ENCODE measurements around the gene CFAP77. TPM values are rescaled to one million over a fixed set of nuclear protein-coding genes. Genes with fewer than 3 reads are reported as not detected.

Gene CFAP77
- total and polyA plus RNA-seq, 4 donors, result 4.9 to 12.8 (median 6.2) TPM

GRCh38 chr9:132577119-132577518, 167.1 kb downstream of the CFAP77 start:
- Histone ChIP-seq H3K9ac (ENCODE audit: insufficient read depth in 1 of 2, low read length in 2 of 2) (no peak overlapping the region), H3K27ac (ENCODE audit: low read depth in 1 of 2, low read length in 1 of 2) (no peak overlapping the region), H3K36me3 (ENCODE audit: control insufficient read depth in 4 of 4, insufficient read depth in 4 of 4, low read length in 4 of 4) (no peaks in the 10 kb centered on the region), H3K4me1 (ENCODE audit: control insufficient read depth in 5 of 5, insufficient read depth in 5 of 5, low read length in 5 of 5) (peaks cover 0 to 5% (median 2%) of the 10 kb centered on the region in 5 donors), H3K27me3 (ENCODE audit: control insufficient read depth in 3 of 3, insufficient read depth in 3 of 3, low read length in 2 of 3) (peaks cover 19 to 71% (median 51%) of the 10 kb centered on the region in 3 donors), H3K4me3 (no peak overlapping the region), H3K9me3 (ENCODE audit: control insufficient read depth in 4 of 4, insufficient read depth in 3 of 4, low read length in 3 of 4) (peaks cover 0 to 2% (median 0%) of the 10 kb centered on the region in 4 donors)
- no peak for TF ChIP-seq CTCF (IDR thresholded peaks at IDR 0.05; ENCODE audit: control extremely low read depth, extremely low read depth)
- DNase-seq (no peak), ATAC-seq (ENCODE audit: insufficient read depth, low FRiP score) (no peak)

GRCh38 chr9:132578367-132578932, 168.4 kb downstream of the CFAP77 start:
- Histone ChIP-seq H3K9ac (ENCODE audit: insufficient read depth in 1 of 2, low read length in 2 of 2) (no peak overlapping the region), H3K36me3 (ENCODE audit: control insufficient read depth in 4 of 4, insufficient read depth in 4 of 4, low read length in 4 of 4) (no peaks in the 10 kb centered on the region), H3K4me3 (no peak overlapping the region), H3K4me1 (ENCODE audit: control insufficient read depth in 5 of 5, insufficient read depth in 5 of 5, low read length in 5 of 5) (peaks cover 0 to 5% (median 2%) of the 10 kb centered on the region in 5 donors), H3K9me3 (ENCODE audit: control insufficient read depth in 4 of 4, insufficient read depth in 3 of 4, low read length in 3 of 4) (peaks cover 0 to 2% (median 0%) of the 10 kb centered on the region in 4 donors), H3K27ac (ENCODE audit: low read depth in 1 of 2, low read length in 1 of 2) (no peak overlapping the region), H3K27me3 (ENCODE audit: control insufficient read depth in 3 of 3, insufficient read depth in 3 of 3, low read length in 2 of 3) (peaks cover 22 to 72% (median 57%) of the 10 kb centered on the region in 3 donors)
- TF ChIP-seq CTCF (IDR thresholded peaks at IDR 0.05; ENCODE audit: control extremely low read depth, extremely low read depth), result no peak
- no peak for ATAC-seq (ENCODE audit: insufficient read depth, low FRiP score)
- DNase-seq, result no peak
- 34 to 41% methylated on average over 7 of the region's 7 CpGs for WGBS, 2 donors

GRCh38 chr9:132579427-132579798, 169.4 kb downstream of the CFAP77 start:
- H3K27ac ChIP-seq (ENCODE audit: low read depth in 1 of 2, low read length in 1 of 2), result no peak overlapping the region
- ATAC-seq (ENCODE audit: insufficient read depth, low FRiP score) (no peak), DNase-seq (no peak)
- H3K4me1 ChIP-seq (ENCODE audit: control insufficient read depth in 5 of 5, insufficient read depth in 5 of 5, low read length in 5 of 5), result peaks cover 0 to 5% (median 2%) of the 10 kb centered on the region in 5 donors
- 9 to 11% methylated on average over 15 of the region's 15 CpGs for WGBS, 2 donors
- no peak overlapping the region for H3K4me3 ChIP-seq
- H3K27me3 ChIP-seq (ENCODE audit: control insufficient read depth in 3 of 3, insufficient read depth in 3 of 3, low read length in 2 of 3), result peaks cover 28 to 81% (median 66%) of the 10 kb centered on the region in 3 donors
- no peak overlapping the region for H3K9ac ChIP-seq (ENCODE audit: insufficient read depth in 1 of 2, low read length in 2 of 2)
- no peaks in the 10 kb centered on the region for H3K36me3 ChIP-seq (ENCODE audit: control insufficient read depth in 4 of 4, insufficient read depth in 4 of 4, low read length in 4 of 4)
- H3K9me3 ChIP-seq (ENCODE audit: control insufficient read depth in 4 of 4, insufficient read depth in 3 of 4, low read length in 3 of 4), result peaks cover 0 to 2% (median 0%) of the 10 kb centered on the region in 4 donors
- no peak for TF ChIP-seq CTCF (IDR thresholded peaks at IDR 0.05; ENCODE audit: control extremely low read depth, extremely low read depth)

Measured in lung (tissue), 12 donors.